GM10847 (cell line): ENCODE measurements around the gene CD22.

Experiments
- POLR2A ChIP-seq: IDR thresholded peaks from 2 replicates; pipeline ENCODE4 v1.6.1; 2011; ENCODE audit not compliant: insufficient read length; ENCODE audit errors: extremely low read depth

The CD22 gene

DNA sequence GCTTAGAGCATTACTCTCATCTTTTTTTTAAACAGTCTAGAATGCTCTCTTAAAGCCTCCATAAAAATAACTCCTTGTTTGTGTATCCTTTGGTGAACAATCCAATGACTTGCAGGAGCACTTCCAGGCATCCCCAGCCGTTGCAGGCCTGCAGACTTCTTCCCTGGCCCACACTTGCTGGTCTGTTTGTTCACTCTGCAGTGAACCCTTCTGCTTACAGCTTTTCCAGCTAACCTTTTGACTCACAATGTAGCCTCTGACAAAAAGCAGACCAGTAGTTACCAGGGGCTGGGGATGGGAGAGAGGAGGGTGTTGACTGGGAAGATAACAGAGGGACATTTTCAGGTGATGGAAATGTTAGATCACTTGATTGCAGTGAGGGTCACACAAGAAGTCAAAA lies 51.0 kb downstream of the CD22 start:
- no peak for TF ChIP-seq POLR2A

- TF ChIP-seq POLR2A = no peak
Observed at GRCh38 chr19:35380450-35381124, 51.6 kb downstream of the CD22 start.

- no peak for TF ChIP-seq POLR2A
Observed at GRCh38 chr19:35381318-35381717, 52.3 kb downstream of the CD22 start.

GRCh38 chr19:35381926-35382325 lies 52.9 kb downstream of the CD22 start:
- no peak for TF ChIP-seq POLR2A

DNA sequence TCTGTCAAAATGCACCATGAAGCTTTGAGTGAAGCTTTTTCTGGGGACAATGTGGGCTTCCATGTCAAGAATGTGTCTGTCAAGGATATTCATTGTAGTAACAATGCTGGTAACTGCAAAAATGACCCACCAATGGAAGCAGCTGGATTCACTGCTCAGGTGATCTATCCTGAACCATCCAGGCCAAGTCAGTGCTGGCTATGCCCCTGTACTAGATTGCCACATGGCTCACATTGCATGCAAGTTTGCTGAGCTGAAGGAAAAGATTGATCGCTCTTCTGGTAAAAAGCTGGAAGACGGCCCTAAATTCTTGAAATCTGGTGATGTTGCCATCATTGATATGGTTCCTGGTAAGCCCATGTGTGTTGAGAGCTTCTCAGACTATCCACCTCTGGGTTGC lies 54.5 kb downstream of the CD22 start:
- no peak for TF ChIP-seq POLR2A

GRCh38 chr19:35388277-35389054 lies 59.5 kb downstream of the CD22 start:
- TF ChIP-seq POLR2A = no peak

DNA sequence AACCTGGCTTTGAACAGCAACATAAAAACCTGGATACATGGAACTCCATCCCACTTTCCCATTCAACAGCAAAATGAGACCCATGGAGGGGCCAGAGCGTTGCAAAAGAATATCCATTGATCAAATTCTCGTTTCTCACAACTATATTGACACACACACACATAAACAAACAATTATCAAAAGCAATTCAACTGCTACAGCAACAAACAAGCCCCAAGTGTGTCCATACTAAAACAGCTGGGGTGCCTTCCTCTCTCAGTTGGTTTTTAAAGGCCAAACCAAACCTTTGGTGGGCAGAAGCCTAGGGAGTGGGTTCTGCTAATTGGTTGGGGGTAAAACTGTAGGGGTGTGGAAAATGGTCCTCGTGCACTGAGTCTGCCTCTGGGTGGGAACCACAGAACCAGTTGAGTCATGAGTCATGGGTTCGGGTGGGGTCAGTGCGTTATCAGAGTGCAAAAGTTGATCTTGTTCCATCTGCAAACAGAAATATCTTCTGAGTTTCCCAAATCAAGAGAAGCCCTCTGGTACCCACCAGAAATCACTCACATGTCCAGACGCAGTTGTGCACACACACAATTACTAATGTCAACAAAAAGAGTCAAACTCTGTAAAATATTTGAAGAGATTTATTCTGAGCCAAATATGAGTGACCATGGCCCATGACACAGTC lies 60.3 kb downstream of the CD22 start:
- TF ChIP-seq POLR2A = no peak

- TF ChIP-seq POLR2A = no peak
Observed at GRCh38 chr19:35392742-35393715, 64.0 kb downstream of the CD22 start.

- no peak for TF ChIP-seq POLR2A
Observed at GRCh38 chr19:35395382-35396199, 66.6 kb downstream of the CD22 start.

- TF ChIP-seq POLR2A = no peak
Observed at GRCh38 chr19:35396240-35396885, 67.4 kb downstream of the CD22 start.
